ENCODE results near the gene CANT1.

- TF ChIP-seq CTCF (IDR thresholded peaks at IDR 0.05) (no peak), POLR2A (IDR thresholded peaks at IDR 0.05) (no peak)
Measured at GRCh38 chr17:79017546-79018369, 8.2 kb upstream of the CANT1 start.
